MM.1S (cell line): ENCODE results near the gene C3orf85.

ENCODE experiments used
- CTCF ChIP-seq: fragments of 300-600 bp; sonication (generic); IDR thresholded peaks from 2 replicates; pipeline ENCODE4 v1.5.1; 2016; ENCODE audit warnings: antibody characterized with exemption, low read length, mixed read lengths
- EZH2 ChIP-seq: fragments of 300-600 bp; sonication (generic); optimal IDR thresholded peaks from 2 replicates; pipeline ENCODE3; 2017; ENCODE audit warnings: low read depth, mild to moderate bottlenecking, antibody characterized with exemption, low read length, mixed read lengths

- TF ChIP-seq CTCF, result no peak
- no peak for TF ChIP-seq EZH2
Observed at GRCh38 chr3:109143646-109144045, 7.1 kb downstream of the C3orf85 start.
